GM21717 (cell line): ENCODE data around the gene DPYSL3.

Experiments used
- ATAC-seq: cut with Tn5 transposase; IDR thresholded peaks from one replicate; pipeline ENCODE4 v1.9.1; 2021; ENCODE audit warnings: mild to moderate bottlenecking, moderate library complexity; ENCODE audit not compliant: unreplicated experiment

DPYSL3 gene

DNA sequence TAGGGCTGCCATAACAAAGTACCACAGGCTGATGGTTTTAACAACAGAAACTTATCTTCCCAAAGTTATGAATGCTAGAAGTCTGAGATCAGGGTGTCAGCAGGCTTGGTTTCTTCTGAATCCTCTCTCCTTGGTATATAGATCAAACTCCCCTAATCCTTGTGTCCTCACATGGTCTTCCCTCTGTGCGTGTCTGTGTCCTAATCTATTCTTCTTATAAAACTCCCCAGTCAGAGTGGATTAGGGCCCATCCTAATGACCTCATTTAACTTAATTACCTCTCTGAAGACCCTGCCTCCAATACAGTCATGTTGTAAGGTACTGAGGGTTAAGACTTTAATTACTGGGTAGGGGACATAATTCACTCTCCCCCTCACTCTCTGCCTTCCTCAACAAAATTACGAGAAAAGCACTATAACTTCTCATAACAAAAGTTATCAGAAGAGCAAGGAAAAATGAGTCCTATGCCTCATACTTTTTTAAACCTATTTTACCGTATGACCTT is 68.6 kb downstream of the DPYSL3 start:
- no peak for ATAC-seq

DNA sequence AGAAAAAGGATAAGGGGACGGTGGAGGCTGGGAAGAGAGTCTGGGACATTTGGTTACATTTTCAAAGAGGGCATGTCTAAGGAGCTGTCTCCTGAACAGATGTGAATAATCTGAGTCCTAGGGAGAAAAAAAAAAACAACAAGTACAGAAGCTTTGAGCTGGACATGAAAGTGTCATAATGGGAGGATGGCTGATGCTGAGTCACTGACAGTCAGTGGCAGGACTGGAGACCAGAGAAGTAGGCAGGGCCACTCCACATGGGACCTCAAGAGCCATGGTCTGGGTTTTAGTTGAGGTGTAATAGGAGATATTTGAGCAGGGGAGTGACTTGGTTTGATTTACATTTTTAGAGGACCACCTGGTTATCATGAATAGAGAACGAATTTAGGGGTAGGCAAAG is 70.6 kb downstream of the DPYSL3 start:
- ATAC-seq: no peak

DNA sequence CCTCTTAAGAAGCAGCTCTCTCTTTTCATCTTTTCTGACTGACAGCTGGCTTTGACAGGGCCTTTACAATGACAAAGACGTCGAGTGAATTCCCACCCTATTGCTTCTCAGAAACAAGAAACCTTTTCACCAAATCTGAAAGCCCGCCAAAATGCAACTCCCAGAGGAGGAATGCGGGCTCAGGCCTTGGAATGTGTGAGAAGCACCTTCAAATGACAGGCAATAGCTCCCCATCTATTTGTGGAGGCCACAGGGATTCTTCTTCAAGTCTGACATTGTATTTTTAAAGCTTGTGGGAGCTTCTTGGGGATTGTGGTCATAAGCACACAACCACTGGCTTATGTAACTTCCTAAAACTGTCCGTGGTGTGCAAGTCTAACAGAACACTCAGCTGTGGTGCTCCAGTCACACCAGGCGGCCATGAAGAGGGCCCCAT is 72.7 kb downstream of the DPYSL3 start:
- ATAC-seq: no peak

DNA sequence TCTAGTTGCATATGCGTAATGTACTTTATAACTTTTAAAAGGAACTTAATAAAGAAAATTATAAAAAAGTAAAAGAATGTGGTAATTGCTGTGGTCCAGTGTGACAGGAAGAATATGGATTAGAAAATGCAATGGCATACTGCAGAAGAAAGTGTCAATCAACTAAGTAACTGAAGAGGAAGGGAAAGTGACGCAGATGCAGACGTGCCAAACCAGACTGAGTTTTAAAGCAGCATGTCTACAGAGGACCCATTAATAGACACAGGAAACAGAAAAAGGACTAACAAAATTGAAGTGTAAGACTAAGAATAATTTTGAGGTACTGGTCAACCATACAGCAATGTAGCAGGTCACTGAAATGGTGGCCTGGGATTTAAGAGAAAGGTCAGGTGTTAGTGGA is 73.3 kb downstream of the DPYSL3 start:
- ATAC-seq: no peak

DNA sequence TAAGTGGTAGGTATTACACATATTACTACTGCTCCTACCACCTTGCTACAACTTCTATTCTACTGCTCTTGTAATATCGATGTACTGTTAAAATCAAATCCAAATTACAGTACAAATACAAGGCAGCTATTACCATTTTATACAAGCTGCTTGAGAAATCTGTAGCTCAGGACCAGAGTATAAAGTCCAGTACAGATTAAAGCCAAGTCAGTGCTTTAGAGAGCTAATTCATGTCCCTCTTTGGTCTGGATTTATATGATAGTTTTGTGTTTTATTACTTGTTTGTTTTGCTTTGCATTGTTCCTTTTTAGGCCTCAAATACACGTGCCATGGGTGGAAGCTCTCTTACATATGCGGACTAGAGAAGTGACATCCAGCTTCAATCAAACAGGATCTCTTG is 75.8 kb downstream of the DPYSL3 start:
- ATAC-seq: no peak

DNA sequence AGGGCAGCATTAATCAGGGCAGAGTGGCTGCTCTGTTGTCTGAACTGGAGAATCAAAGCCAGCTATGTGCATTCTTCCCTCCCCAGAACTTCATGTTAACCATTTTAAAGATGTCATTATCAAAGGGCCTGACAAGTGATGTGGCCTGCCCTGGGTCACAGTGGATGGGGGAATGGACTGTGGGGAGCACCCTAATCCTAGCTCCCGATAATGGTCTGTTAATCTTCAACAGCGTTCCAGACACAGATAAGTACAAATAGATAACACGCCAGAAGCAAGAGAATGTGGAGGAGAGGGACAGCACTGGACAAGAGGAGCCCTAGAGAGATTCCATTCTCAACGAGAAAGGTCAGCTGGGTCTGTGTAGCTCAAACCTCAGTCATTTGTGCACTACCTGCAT is 77.5 kb downstream of the DPYSL3 start:
- ATAC-seq: no peak

DNA sequence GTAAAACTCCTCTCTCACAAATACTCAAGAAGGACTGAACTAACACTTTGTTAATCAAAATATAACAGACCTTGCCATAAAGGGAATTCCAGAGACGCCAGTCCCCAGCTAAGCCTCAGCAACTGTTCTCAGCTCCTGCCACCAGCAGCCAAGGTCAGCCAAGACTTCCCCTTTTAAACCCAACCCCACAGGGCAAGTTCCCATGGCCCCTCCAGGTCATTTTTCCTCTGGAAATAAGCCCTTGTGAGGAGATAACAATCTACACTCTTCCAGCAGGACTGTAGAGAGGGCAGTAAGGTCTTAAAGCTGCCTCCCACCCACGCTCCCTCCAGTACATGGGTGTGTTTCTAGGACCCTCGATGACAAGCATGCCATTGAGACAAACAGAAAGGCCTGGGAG is 78.3 kb downstream of the DPYSL3 start:
- ATAC-seq: no peak

DNA sequence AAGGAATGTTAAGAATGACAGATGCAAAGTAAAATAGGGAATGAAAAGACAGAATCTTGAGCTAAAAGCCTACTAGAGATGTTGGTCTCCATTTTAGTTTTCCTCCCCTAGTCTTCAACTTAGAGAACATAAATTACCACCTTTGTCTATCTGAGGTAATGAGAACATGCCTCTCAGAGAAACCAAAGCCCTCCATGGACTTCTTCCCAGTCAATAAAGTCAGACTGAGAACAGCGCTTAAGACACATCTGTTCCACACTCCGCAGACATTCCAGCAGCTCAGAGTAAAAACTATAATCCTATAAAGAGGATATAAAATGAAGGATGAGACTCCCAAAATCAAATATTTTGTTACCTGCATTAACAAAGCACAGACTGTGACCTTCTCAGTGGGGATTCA is 79.2 kb downstream of the DPYSL3 start:
- ATAC-seq: no peak

DNA sequence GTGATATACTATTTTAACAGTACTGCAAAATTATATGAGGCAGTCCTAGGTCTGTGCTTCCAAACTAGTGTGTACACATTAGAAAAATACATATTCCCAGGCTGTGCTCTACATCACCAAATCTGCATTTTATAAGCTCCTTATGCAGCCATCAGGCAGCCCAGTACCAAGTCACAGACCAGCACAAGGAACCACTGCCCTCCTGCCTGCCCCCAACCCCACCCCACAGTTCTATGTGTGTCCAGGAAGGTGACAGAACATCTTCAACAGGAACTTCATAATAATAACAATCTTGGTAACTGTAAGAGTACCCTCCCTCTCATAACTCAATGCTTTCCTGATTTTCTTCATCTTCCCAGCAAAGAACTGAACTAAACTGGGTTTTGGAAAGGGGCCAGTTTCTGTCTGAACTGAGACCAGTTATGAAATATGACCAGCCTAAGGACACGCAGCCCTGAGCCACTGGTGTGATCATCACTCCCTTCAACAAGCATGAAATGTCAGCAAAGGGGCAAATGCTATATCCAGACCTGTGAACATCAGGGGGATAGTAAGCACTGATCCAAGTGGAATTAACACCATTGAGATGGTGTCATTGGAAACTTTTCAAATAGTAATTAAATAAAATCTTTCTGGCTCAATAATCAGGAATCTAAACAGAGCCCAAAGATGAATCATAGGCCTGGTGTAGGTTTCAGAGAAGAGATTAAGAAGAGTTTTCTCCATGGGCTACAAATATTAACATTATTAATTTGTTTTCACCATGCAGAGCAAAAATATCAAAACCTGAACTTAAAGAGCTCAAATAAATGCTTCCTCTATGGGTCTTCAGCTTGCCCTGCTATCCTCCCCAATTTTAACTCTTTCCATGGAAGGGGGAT is 82.1 kb downstream of the DPYSL3 start:
- ATAC-seq: no peak

DNA sequence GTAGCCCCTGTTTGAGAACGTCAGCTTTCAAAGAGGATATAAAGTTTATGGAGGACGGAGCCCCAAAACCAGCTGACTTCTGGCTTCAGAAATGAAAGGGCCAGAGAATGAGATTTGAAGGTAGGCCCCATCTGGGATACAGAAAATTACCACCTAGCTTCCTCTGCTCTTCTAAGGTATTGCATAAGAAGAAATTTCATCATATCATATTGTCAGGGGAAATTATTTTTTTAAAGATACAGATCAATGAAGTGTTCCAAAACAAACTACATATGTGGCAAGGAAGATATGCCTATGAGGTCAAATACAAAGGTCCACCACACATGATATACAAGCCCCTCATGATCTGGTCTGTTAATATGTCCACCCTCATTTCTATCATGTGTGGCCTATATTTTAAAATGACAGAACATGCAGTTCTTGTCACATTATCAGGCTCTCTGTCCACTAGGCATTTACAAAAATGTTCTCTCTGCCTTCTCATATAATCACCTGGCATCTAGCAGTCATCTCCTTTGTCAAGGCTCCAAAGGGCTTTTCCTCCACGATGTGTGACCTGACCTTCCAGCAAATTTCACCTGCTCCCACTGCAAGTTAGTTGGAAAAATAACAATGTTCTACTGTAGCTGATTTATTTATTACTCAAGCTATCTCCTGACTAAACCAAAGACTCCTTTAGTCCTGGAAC is 83.1 kb downstream of the DPYSL3 start:
- no peak for ATAC-seq

DNA sequence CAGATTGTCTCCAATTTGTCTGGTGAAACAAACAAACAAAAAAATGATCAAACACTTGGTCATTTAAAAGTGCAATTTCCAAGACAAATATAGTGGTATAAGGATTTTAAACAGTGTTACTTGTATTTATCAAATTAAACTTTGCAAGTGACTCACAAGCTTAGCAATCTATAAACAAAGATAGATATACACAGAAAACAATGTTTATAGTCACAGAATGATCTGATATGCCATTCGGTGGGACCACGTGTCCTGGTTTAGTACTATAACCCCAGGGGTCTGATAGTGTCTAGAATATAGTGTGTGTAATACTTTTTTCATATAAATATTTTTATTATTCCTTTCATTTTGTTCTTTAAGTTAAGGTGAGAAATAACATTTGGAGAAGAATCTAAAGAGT is 91.3 kb downstream of the DPYSL3 start:
- no peak for ATAC-seq

DNA sequence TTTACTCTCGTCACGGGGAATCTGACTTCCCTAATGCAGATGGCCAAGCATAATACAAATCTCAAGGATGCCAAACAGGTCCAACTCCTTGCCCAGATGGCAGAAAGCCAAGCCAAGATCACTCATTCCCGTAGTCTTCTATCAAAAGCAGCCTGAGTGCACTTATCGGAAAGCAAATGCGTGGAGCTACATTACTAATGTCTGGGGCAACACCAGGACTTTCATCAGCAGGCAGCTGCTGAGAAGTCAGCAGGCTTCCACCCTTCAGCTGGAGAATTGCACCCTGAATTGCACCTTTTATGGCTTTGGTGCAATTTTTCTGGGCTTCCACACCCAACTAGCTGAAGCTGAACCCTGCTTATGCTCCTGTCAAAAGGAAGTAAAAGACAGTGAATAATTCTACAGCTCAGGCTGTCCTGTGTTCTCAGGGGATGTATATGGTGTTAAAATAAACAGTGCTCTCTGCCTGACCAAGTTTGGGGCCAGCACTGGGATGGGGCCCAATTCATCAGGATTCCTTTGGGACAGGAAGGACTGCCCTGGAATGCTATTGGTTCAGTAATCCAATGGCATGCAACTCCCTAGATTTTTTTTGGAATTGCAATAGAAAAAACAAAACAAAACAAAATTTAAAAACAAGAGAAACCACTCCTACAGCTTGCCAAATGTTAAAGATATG is 92.6 kb downstream of the DPYSL3 start:
- no peak for ATAC-seq

DNA sequence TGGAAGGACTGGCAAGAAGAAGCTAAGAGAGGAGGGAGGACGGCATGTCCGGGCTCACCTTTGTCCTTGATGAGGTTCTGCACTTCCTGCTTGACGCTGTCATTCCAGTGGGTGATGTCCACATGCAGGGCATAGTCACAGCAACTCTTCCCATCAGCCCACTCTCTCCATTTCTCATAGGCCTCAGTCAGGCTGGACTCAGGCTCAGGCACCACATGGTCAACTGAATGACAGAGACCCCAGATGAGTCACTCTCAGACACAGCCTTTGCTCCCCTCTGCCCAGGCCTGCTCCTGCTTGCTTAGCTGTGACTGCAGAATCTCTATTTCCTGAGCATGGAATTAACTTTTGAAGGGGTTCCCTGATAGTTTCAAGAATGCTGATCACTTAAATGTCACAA is 94.2 kb downstream of the DPYSL3 start:
- ATAC-seq: no peak

DNA sequence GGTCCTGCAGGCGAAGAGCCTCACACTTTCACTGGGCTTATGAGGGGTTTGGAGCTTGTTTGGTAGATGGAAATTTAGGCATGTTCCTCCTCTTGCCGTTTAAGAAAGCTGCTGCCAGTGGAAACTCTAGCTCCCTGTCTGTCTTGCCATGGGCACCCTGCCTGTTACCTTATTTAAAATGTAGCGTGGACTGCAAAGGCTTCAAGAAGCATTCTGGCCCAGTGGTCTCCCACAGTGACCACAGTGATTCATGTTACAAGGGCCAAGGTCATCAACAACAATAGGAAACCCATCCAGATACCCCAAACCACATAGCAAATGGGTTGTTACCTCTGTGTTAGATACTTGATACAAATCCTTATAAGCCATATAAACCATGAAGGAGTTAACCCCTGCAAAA is 96.6 kb downstream of the DPYSL3 start:
- ATAC-seq: no peak

DNA sequence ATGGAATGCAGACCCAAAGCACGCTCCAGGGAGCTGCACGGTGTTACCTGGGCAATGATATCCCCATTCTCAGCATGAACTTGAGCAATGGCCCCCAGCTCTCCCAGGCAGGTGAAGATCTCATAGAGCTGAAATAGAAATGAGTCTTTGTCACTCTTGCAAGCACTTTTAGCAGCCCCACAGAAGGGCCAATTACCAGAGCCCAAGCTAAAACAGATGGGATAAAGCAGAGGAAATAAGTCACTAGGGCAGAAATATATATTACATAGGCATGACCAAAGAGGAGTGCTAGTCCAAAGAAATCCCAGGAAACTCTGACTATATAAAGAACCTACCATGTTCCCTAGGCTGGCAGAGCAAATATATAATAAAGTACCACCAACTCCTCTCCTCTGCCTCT is 97.3 kb downstream of the DPYSL3 start:
- no peak for ATAC-seq

DNA sequence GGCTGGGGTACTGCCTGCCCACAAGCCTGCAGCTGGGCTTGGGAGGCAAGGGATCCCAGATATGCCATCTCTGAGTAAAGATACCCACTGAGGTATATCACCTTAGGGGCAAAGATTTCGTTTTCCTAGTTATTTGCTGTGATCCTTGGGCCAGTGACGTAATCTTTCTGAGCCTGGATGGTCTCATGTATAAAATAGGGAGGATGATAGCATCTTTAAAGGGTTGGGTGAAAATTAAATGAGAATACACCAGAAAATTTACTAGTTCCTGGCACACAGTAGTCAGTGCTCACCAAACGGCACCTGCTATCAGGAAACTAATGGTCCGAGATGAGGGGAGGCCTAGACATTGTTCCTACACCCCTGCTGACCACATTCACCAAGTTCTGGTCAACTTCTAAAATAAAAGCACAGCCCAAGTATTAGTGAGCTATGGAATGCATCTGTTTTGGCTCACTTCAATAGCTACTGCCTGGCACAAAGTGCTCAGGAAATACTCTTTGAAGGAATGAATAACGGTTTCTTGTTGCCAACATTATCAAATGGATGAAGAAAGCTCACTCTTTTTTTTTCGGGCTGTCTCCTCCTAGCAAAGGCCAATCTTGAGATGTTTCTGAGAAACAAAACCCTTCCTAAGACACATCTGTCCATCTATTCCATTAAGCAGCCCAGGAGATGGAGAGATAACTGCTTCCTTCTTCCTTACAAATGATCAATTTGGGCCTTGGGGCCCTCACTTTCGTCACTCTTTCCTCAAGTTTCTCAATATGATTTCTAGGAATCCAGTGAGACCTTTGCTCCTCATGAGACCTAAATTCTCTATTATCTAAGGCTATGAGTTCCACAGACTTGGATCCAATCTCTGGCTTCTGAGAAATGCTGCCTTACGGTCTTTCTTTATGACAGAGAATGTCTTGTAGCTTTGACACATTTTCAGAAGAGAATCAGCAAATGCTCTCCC is 98.2 kb downstream of the DPYSL3 start:
- no peak for ATAC-seq

DNA sequence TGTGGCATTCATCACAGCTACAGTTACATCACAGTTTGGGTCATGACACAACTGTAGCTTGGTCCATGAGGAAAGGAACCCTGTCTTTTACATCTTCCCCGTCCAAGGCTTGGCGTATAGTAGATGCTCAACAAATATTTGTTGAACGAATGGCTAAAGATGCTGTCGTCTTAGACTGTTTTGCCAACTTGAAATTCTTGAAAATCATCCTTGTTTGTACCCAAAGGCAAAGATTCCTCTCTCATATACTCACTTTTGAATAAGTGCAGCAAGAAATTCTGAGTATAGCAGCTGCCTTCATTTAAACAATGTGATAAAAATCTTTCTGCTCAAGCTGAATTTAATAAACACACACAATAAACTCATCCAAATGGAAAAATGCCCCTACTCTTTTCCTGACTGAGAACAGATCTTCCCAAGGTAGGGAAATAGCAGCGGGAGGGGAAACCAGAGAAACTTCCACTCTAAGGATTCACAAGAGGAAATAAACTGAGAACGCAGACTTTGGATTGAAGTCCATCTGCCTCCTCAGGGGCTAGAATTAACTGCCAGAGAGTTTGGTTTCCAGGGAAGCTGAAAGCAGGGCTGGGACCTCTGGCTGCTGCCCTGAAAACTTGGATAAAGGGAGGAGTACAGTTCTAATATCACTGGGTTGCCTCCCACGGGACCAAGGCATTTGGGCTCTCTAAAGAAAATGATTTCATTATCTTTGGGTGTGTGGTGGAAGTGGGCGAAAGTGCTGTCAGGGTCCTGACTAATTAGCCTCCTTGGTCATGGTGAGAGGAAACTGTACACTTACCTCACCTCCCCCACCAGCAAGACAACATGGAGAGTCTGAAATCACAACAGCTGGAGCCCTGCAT is 99.1 kb downstream of the DPYSL3 start:
- ATAC-seq: no peak

DNA sequence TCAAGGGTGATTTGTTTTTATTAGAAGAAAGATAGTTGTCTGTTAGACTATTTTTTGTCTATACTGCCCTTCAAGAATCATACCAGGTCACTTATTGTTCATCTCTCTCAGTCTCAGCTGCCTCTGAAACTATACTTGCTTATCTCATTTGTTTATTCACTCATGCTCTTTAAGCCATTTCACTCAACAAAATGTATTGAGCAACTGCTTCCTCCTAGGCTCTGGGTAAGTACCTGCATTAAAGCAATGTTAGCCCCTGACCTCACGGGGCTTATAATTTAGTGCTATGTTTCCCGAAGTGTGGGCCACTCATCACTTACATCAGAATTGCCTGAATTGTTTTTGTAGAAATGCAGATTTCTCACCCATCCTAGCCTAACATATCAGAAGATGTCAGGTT is 100.9 kb downstream of the DPYSL3 start:
- no peak for ATAC-seq

DNA sequence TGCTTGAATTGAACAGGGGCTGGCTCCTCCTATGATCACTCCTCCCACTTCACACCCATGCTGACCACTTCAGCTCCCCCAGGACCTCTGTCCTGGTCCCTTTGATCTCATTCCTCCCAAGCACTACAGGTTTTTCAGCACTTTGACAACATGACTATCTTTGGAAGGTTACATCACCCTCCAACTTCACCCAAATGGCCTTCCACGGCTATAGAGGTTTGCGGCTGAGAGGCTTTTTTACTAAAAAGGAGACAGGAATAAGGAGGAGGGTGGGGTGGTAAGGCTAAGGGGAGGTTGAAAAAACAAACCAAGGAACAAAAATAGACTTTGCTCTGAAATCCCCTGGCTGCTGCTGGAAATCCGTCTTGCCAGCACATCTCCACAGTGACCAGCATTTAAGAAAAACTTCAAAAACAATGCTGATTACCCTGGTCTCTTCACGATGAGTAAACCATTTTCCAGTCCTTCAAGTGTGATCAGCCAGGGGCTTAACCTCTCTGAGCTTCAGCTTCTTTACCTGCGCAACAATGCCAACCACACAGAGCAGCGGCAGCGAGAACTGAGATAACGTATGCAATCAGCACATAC is 102.7 kb downstream of the DPYSL3 start:
- ATAC-seq: no peak
